Colon (tissue), 2 donors: ENCODE measurements around the gene FHIT.
"Not testable (repeated sequence)": the region's sequence is repeated elsewhere in the genome, so short reads cannot be mapped to it uniquely, and the experiment has no call there.

ENCODE experiments used
- FAIRE-seq: peaks from 2 replicates; lab custom pipeline; 2012; peaks lifted over from hg19 to GRCh38; lab: Jason Lieb, UNC
- donor health status: control.
- donor health status: control.

Gene FHIT

GRCh38 chr3:61111825-61112224 is 139.4 kb downstream of the FHIT start:
- no peak for FAIRE-seq

GRCh38 chr3:61110576-61110975 is 140.7 kb downstream of the FHIT start:
- FAIRE-seq: no peak

- no peak for FAIRE-seq
These were observed 142.8 kb downstream of the FHIT start for GRCh38 chr3:61108247-61109019.

GRCh38 chr3:61094608-61095007 is 156.6 kb downstream of the FHIT start:
- no peak for FAIRE-seq

- no peak for FAIRE-seq
These were observed 157.9 kb downstream of the FHIT start for GRCh38 chr3:61093364-61093763.

- FAIRE-seq: no peak
These were observed 158.4 kb downstream of the FHIT start for GRCh38 chr3:61092870-61093269.

GRCh38 chr3:61090389-61091169 is 160.7 kb downstream of the FHIT start:
- FAIRE-seq: no peak

- FAIRE-seq: no peak
These were observed 163.8 kb downstream of the FHIT start for GRCh38 chr3:61087465-61087864.

- no peak for FAIRE-seq
These were observed 169.7 kb downstream of the FHIT start for GRCh38 chr3:61081554-61081953.

- no peak for FAIRE-seq
These were observed 170.4 kb downstream of the FHIT start for GRCh38 chr3:61080737-61081445.

- FAIRE-seq: no peak
These were observed 173.1 kb downstream of the FHIT start for GRCh38 chr3:61078048-61078752.

GRCh38 chr3:61077551-61077950 is 173.7 kb downstream of the FHIT start:
- FAIRE-seq: no peak

- FAIRE-seq: no peak
These were observed 176.5 kb downstream of the FHIT start for GRCh38 chr3:61074783-61075182.

GRCh38 chr3:61073566-61074165 is 177.6 kb downstream of the FHIT start:
- no peak for FAIRE-seq

- no peak for FAIRE-seq
These were observed 183.2 kb downstream of the FHIT start for GRCh38 chr3:61068084-61068483.

GRCh38 chr3:61066800-61067199 is 184.5 kb downstream of the FHIT start:
- FAIRE-seq: no peak

GRCh38 chr3:61066222-61066621 is 185.0 kb downstream of the FHIT start:
- FAIRE-seq: not testable (repeated sequence)

- FAIRE-seq: no peak
These were observed 185.7 kb downstream of the FHIT start for GRCh38 chr3:61065451-61066011.

- FAIRE-seq: no peak
These were observed 190.0 kb downstream of the FHIT start for GRCh38 chr3:61061092-61061723.

- no peak for FAIRE-seq
These were observed 190.8 kb downstream of the FHIT start for GRCh38 chr3:61060411-61060861.

- no peak for FAIRE-seq
These were observed 192.4 kb downstream of the FHIT start for GRCh38 chr3:61058836-61059235.
